RWPE2 (cell line): Measurements from ENCODE around the gene PRMT7.
A peak's percentile ranks its signal among the peaks of the same experiment; 100 is the strongest.

Experiments
- ATAC-seq: fragments of 200-7000 bp; cut with Tn5 transposase; 3 replicates; pipeline ENCODE4 v1.9.1; 2021; ENCODE audit warnings: low read depth
- DNase-seq: peaks from one replicate; pipeline ENCODE4 v3.0.0-alpha.2; 2020; ENCODE audit warnings: low spot score
- H3K27ac ChIP-seq: fragments of 450-650 bp; 2 replicates; pipeline ENCODE4 v1.5.1; 2017; ENCODE audit warnings: mild to moderate bottlenecking; ENCODE audit not compliant: poor library complexity, severe bottlenecking
- H3K27me3 ChIP-seq: fragments of 250-450 bp; sonication (Bioruptor Pico); 2 replicates; pipeline ENCODE4 v1.5.1; 2021; ENCODE audit warnings: mild to moderate bottlenecking, moderate library complexity; ENCODE audit not compliant: insufficient read depth, poor library complexity, severe bottlenecking
- H3K36me3 ChIP-seq: fragments of 250-450 bp; sonication (Bioruptor Pico); 2 replicates; pipeline ENCODE4 v1.5.1; 2020; ENCODE audit warnings: low read depth, mild to moderate bottlenecking, moderate library complexity
- H3K4me1 ChIP-seq: fragments of 250-450 bp; sonication (Bioruptor Pico); 2 replicates; pipeline ENCODE4 v1.5.1; 2021; ENCODE audit warnings: mild to moderate bottlenecking, moderate library complexity; ENCODE audit not compliant: insufficient read depth, poor library complexity, severe bottlenecking
- H3K4me3 ChIP-seq: fragments of 250-450 bp; sonication (Bioruptor Pico); 2 replicates; pipeline ENCODE4 v1.5.1; 2021; ENCODE audit warnings: mild to moderate bottlenecking, moderate library complexity; ENCODE audit not compliant: severe bottlenecking
- H3K9me3 ChIP-seq: fragments of 250-450 bp; sonication (Bioruptor Pico); 2 replicates; pipeline ENCODE4 v1.5.1; 2021; ENCODE audit warnings: mild to moderate bottlenecking, moderate library complexity; ENCODE audit not compliant: severe bottlenecking
- CTCF ChIP-seq: fragments of 450-650 bp; IDR thresholded peaks from one replicate; pipeline ENCODE4 v1.5.1; 2017; ENCODE audit warnings: mild to moderate bottlenecking, moderate library complexity; ENCODE audit not compliant: poor library complexity, severe bottlenecking

PRMT7 gene

GRCh38 chr16:68369697-68370580, 59.1 kb downstream of the PRMT7 start:
- no peak overlapping the region for H3K4me3 ChIP-seq
- no peak overlapping the region for H3K27ac ChIP-seq
- ATAC-seq (no peak), DNase-seq (no peak)
- no peak for TF ChIP-seq CTCF
- H3K36me3 ChIP-seq = no peaks in the 10 kb centered on the region
- no peaks in the 10 kb centered on the region for H3K9me3 ChIP-seq
- no peaks in the 10 kb centered on the region for H3K27me3 ChIP-seq
- no peaks in the 10 kb centered on the region for H3K4me1 ChIP-seq

GRCh38 chr16:68370581-68371275, 59.9 kb downstream of the PRMT7 start:
- H3K4me3 ChIP-seq = no peak overlapping the region
- DNase-seq = no peak
- H3K36me3 ChIP-seq = no peaks in the 10 kb centered on the region
- ATAC-seq = no peak
- no peaks in the 10 kb centered on the region for H3K27me3 ChIP-seq
- no peak overlapping the region for H3K27ac ChIP-seq
- no peaks in the 10 kb centered on the region for H3K4me1 ChIP-seq
- no peaks in the 10 kb centered on the region for H3K9me3 ChIP-seq
- no peak for TF ChIP-seq CTCF

- no peak for ATAC-seq
- no peak for TF ChIP-seq CTCF
These were observed 60.4 kb downstream of the PRMT7 start for GRCh38 chr16:68371276-68371651.

GRCh38 chr16:68371706-68372380, 61.0 kb downstream of the PRMT7 start:
- ATAC-seq (no peak), DNase-seq (peak; percentile 52)
- TF ChIP-seq CTCF = no peak
- Histone ChIP-seq H3K4me3 (no peak overlapping the region), H3K9me3 (no peaks in the 10 kb centered on the region), H3K36me3 (no peaks in the 10 kb centered on the region), H3K27me3 (no peaks in the 10 kb centered on the region), H3K27ac (no peak overlapping the region), H3K4me1 (no peaks in the 10 kb centered on the region)

More at GRCh38 chr16:68371276-68371651, 60.4 kb downstream of the PRMT7 start:
- H3K4me1 ChIP-seq = no peaks in the 10 kb centered on the region
- H3K9me3 ChIP-seq = no peaks in the 10 kb centered on the region
- H3K36me3 ChIP-seq = no peaks in the 10 kb centered on the region
- no peak overlapping the region for H3K4me3 ChIP-seq
- no peaks in the 10 kb centered on the region for H3K27me3 ChIP-seq
- DNase-seq = no peak
- no peak overlapping the region for H3K27ac ChIP-seq
